ENCODE measurements around the gene STC2. TPM values are rescaled to one million over a fixed set of nuclear protein-coding genes. Genes with fewer than 3 reads are reported as not detected.

Gene STC2
- total RNA-seq, 2 donors from 2014 or later = 9.9 to 35.0 TPM

DNA sequence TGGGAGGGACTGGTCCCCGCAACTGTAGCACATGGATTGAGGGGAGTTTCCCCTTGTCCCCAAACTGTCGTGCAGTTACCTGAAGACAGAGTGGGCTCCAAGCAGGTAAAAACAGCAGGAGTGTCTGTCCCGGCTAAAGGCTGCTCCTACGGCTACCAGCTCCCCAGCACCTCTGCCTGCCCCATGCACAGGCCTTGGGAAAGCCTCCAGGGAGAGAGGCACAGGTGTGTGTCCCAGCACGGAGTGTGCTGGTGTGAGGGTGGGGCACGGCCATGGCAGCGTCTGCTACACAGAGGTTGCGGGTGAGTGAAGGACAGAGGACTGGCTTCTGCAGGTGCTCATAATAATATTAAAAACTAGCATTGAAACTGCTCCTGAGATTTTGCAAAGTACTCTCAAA, 30.4 kb downstream of the STC2 start:
- Histone ChIP-seq H3K27ac (peak overlapping the region in 3 of 4 donors; percentile 40 to 69 (median 60)), H3K36me3 (replicated peaks in 1 of 2; ENCODE audit: insufficient read depth in 1 of 2, low read depth in 2 of 2) (no peaks in the 10 kb centered on the region), H3K27me3 (no peaks in the 10 kb centered on the region), H3K4me1 (peaks cover 37% of the 10 kb centered on the region), H3K9me3 (no peaks in the 10 kb centered on the region), H3K4me3 (no peak overlapping the region)
- intact Hi-C loops (cut with DNase I) = no loop called here
- TF ChIP-seq POLR2A (IDR thresholded peaks at IDR 0.05) = peak; percentile 32 to 53 (median 46)
- TF ChIP-seq, protein P1, sequence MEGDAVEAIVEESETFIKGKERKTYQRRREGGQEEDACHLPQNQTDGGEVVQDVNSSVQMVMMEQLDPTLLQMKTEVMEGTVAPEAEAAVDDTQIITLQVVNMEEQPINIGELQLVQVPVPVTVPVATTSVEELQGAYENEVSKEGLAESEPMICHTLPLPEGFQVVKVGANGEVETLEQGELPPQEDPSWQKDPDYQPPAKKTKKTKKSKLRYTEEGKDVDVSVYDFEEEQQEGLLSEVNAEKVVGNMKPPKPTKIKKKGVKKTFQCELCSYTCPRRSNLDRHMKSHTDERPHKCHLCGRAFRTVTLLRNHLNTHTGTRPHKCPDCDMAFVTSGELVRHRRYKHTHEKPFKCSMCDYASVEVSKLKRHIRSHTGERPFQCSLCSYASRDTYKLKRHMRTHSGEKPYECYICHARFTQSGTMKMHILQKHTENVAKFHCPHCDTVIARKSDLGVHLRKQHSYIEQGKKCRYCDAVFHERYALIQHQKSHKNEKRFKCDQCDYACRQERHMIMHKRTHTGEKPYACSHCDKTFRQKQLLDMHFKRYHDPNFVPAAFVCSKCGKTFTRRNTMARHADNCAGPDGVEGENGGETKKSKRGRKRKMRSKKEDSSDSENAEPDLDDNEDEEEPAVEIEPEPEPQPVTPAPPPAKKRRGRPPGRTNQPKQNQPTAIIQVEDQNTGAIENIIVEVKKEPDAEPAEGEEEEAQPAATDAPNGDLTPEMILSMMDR (IDR thresholded peaks at IDR 0.05) = no peak
- ATAC-seq (peak; percentile 91), DNase-seq (peak; percentile 73 to 91 (median 87))
- WGBS, 2 donors = 23 to 28% methylated on average over 4 to 8 of the region's 8 CpGs

DNA sequence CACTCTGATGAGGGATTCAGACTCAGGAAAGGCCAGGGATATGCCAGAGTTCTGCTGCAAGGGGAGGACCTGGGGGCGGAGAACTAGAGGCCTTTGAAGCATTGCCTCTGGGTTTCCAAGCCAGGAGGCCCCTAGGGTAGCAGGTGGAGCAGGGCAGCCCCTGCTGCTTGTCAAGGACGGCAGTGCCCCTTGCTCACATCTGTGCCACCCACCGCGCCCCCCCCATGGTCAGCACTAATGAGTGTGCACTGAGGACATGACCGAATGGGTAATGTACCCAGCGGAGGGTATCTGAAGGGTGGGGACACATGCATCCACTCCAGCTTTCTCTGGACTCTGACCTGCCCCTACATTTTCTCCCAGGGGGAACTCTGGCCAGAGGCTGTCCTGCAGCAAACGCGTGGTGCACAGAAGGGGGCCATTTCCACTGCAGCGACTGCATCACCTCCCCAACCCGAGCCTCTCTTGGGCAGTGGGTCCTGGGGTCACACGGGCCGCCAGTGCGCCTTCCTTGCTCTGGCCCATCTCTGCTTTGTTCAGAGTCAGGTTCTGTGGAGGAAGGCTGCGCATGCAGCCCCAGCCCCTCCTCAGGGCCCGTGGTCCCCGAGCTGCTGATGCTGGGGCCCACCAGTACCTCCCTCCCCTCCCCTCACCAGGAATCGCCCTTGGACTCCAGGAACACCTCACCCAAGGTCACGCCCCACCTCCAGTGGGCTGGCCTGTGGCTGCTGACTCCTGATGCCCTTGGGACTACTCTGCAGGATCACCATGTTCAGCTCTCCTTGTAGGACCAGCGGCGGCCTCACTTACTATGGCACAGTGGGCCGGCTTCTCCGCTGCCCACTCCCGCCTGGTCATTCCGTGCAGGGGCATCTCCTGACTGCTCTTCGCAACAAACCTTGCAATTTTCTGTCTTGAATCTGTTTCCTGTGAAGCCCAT, 31.2 kb downstream of the STC2 start:
- Histone ChIP-seq H3K4me3 (no peak overlapping the region), H3K27ac (peak overlapping the region in 3 of 4 donors; percentile 4 to 69 (median 60)), H3K9me3 (no peaks in the 10 kb centered on the region), H3K27me3 (no peaks in the 10 kb centered on the region), H3K4me1 (peaks cover 29% of the 10 kb centered on the region), H3K36me3 (replicated peaks in 1 of 2; ENCODE audit: insufficient read depth in 1 of 2, low read depth in 2 of 2) (no peaks in the 10 kb centered on the region)
- ATAC-seq = peak; percentile 47
- TF ChIP-seq, protein P1 (IDR thresholded peaks at IDR 0.05) = no peak
- no peak for TF ChIP-seq POLR2A (IDR thresholded peaks at IDR 0.05)
- intact Hi-C loops (cut with DNase I) = no loop called here
- WGBS, 2 donors = 70 to 71% methylated on average over 25 of the region's 25 CpGs
- peak; percentile 46 to 74 (median 65) for DNase-seq

DNA sequence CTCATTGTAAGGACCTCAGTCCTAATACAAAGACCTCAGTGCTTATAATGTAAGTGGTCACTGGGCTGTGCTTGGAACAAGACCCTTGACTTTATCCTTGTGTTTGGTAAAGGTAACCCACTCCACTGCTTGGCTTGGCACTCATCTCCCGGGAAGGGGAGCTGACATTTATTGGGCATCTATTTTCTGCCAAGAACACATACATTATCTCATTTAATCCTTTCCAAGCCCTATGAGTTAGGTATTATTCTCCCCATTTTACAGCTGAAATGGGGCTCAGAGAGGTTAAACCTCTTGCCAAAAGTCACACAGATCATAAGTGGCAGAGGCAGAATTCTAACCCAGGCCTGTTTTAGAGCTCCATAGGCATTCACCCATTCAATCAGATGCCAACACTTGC, 32.4 kb downstream of the STC2 start:
- DNase-seq (no peak), ATAC-seq (no peak)
- H3K27ac ChIP-seq = no peak overlapping the region
- 83 to 94% methylated on average over 1 of the region's 1 CpG for WGBS, 2 donors
- H3K27me3 ChIP-seq = no peaks in the 10 kb centered on the region
- H3K4me3 ChIP-seq = no peak overlapping the region
- H3K36me3 ChIP-seq (replicated peaks in 1 of 2; ENCODE audit: insufficient read depth in 1 of 2, low read depth in 2 of 2) = no peaks in the 10 kb centered on the region
- TF ChIP-seq POLR2A (IDR thresholded peaks at IDR 0.05) = no peak
- TF ChIP-seq, protein P1 (IDR thresholded peaks at IDR 0.05) = no peak
- H3K9me3 ChIP-seq = no peaks in the 10 kb centered on the region
- peaks cover 29% of the 10 kb centered on the region for H3K4me1 ChIP-seq
- intact Hi-C loops (cut with DNase I) = no loop called here

DNA sequence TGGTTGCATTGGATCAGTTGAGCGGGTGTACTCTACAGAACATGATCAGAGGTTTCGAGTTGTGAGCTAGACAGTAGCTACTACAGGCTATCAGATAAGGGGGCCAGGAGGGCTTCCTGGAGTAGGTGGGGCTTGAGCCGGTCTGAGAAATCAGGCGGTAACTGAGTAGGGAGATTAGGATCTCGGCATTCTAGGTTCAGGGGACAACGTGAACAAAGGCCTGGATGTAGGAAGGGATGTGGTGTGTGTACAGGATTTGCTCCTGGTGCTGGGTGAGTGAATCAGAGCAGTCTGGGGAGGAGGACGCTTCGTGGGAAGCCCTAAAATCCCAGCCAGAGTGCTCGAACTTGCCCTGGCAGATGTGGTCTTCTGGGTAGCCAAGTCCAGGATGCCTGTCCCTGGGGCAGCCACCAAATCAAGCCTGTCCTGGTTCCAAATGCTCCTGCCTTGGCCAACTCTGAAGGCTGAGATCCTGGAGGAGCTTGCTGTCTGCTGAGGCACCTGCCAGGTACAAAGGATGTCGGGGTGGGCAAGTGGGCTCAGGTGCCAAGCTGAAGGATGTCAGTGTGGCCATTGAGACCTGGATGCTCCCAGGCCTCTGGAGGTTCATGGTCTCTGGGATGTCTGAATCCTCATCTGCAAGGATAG, 33.4 kb downstream of the STC2 start:
- WGBS, 2 donors = 58 to 68% methylated on average over 9 to 10 of the region's 10 CpGs
- H3K36me3 ChIP-seq (replicated peaks in 1 of 2; ENCODE audit: insufficient read depth in 1 of 2, low read depth in 2 of 2) = no peaks in the 10 kb centered on the region
- no peak for TF ChIP-seq POLR2A (IDR thresholded peaks at IDR 0.05)
- TF ChIP-seq, protein P1 (IDR thresholded peaks at IDR 0.05) = no peak
- H3K9me3 ChIP-seq = no peaks in the 10 kb centered on the region
- no peaks in the 10 kb centered on the region for H3K27me3 ChIP-seq
- intact Hi-C loops (cut with DNase I) = loop anchor here (5.0 kb wide), 1 partner anchor 283 kb away; no protein-coding TSS in a partner anchor
- H3K27ac ChIP-seq = no peak overlapping the region
- peaks cover 29% of the 10 kb centered on the region for H3K4me1 ChIP-seq
- ATAC-seq (no peak), DNase-seq (no peak)
- no peak overlapping the region for H3K4me3 ChIP-seq
